GM19463 (cell line): ENCODE results near the gene VMP1.
"Not testable (repeated sequence)": the region's sequence is repeated elsewhere in the genome, so short reads cannot be mapped to it uniquely, and the experiment has no call there.

ENCODE experiments used
- ATAC-seq: cut with Tn5 transposase; IDR thresholded peaks from one replicate; pipeline ENCODE4 v1.9.1; 2021; ENCODE audit warnings: mild to moderate bottlenecking, moderate library complexity; ENCODE audit not compliant: unreplicated experiment

VMP1 gene

DNA sequence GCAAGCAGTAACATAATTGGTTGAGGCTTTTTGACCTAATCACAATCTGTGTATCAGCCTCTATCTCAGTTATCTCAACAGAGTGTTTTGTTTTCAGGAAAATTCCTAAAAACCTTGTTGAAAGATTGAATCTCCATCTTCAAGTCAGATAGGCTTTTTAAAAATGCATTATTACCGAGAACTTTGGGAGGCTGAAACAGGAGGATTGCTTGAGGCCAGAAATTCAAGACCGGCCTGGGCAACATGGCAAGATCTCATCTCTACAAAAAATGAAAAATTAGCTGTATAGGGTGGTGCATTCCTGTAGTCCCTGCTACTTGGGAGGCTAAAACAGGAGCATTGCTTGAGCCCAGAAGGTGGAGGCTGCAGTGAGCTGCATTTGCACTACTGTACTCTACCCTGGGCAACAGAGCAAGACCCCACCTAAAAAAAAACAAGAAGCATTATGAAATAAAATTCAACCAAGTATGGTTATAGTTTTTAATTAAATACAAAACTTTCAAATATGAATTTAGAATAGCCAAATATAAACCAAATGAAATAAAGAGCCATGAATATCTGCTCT lies 68.4 kb downstream of the VMP1 start:
- no peak for ATAC-seq

- no peak for ATAC-seq
Observed at GRCh38 chr17:59776577-59776976, 69.1 kb downstream of the VMP1 start.

DNA sequence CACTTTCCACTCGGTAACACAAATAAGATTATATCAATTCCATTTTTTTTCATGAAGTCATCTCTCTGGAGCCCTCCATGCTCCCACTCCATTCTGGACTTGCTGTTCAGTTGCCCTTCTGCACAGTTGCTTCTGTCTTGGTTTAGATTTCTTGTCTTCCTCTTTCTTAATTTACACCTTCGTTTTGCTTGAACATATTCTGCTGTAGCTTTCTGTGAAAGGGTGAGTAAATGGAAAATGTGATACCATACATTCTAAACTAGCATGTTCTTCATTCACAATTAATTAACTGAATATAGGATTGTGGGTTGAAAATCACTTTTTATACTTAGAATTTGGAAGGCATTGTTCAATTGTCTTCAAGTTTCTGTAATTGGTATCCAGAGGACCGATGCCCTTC lies 69.6 kb downstream of the VMP1 start:
- no peak for ATAC-seq

- no peak for ATAC-seq
Observed at GRCh38 chr17:59778996-59779395, 71.5 kb downstream of the VMP1 start.

DNA sequence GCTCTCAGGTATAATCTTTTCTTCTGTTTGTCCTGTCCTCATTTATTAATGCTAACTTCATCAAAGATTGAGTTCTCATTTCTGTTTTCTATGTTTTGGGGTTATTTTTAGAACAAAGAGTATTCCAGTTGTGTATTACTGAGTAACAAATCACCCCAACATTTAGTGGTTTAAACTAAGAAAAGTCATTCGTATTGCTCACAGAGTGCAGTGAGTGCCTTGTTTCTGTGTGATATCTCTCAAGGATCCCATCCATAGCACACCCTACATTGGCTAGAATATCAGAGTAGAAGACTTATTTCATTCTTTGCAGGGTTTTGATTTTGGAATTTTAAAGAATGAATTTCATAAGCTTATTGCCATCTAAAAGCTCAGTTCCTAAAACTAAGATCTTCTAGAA lies 72.1 kb downstream of the VMP1 start:
- ATAC-seq, result no peak

DNA sequence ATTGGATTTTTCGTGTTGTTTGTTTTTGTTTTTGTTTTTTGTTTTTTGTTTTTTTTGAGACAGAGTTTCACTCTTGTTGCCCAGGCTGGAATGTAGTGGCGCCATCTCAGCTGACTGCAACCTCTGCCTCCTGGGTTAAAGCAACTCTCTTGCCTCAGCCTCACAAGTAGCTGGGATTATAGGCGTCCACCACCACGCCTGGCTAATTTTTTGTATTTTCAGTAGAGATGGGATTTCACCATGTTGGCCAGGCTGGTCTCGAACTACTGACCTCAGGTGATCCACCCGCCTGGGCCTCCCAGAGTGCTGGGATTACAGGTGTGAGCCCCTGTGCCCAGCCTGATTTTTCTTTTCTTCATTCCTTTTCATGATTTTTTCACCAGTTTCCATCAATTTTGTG lies 73.1 kb downstream of the VMP1 start:
- not testable (repeated sequence) for ATAC-seq

DNA sequence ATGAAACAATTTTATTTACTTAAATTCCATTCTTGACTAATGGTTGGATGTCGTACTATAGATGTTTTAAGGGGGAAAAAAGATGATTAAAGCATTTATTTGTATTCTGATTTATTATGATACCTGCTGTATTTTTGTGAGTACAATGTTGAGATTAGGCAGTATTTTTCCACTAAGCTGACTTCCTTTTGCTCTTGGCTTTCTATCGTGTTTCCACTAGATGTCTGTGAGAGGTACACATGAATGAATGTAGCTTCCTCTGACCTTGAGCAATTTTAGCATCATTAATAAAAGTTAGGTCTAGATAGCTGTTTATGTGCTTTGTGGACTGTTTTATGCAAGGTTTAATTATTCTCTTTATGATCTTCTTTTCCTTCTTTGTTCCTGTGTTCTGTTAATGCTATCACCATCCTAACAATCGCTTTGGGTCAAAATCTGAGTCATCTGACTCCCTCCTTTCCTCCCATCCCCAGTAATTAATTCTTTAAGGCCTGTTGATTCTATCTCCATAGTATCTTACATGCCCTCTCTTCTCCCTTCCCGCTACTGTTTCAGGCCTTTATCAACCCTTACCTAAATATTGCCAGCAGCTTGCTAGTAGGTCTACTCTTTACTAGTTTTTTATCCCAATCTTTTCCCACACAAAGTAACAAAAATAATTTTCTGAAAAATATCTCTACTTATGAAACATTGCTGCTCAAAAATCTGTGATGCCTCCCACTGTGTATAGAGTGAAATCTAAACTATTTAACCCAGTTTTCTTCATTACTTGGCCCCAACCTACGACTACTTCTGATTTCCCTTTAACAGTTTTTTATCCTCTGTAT lies 76.0 kb downstream of the VMP1 start:
- no peak for ATAC-seq

DNA sequence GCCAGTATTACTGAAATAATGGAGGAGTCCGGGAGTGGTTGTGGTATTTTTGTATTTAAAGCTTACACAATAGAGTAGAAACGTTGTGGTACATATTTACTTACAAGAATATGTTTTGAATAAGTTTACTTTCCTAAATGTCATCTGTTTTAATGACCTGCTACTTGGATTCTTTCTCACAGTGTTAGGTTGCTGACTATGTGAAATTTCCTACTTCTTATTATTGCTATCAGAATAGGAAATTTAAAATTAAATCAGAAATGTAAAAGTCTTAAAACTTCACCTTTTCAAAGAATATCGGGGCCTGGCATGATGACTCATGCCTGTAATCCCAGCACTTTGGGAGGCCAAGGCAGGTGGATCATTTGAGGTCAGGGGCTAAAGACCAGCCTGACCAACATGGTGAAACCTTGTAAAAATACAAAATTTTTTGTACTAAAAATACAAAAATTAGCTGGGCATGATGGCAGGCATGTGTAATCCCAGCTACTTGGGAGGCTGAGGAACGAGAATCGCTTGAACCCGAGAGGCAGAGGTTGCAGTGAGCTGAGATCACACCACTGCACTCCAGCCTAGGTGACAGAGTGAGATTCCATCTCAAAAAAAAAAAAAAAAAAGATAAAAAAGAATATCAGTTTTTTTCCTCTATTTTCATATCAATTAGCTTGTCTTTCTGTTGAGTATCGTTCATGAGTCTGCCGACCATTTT lies 77.8 kb downstream of the VMP1 start:
- no peak for ATAC-seq

GRCh38 chr17:59786213-59786535 lies 78.7 kb downstream of the VMP1 start:
- ATAC-seq, result no peak

DNA sequence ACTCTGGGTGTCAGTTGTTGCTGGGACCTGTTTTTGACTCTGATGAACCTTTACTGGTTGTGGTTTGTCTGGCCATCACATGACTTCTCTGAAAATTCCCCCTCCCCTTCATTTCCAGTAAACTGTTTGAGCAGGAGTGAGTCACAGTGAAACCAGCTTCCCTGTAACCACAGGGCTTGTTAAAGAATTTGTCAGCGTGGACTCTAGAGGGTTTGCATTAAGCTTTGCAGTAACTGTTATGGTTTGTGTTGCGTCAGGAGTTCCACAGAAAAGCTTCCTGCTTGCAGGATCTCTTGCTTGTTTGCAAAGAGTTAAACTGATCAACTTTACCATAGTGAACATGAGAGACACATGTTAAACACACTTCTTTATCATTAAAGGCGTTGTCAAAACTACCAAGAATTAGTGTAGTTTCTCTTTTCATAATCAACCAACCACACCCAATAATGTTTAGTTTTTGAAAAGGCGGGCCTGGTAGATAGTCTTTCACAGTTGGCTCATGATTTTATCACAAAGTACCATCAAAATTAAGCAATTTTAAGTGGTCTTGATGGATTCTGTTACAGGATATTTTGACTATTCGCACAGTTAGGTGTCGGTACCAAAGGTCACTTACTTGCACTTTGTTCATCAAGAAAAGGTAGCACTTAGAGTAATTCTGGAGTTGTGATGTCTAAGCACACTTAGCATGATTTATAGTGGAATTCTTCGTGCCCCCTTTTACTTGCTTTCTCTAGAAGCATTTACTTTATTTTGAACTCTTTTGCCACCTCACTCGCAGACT lies 79.3 kb downstream of the VMP1 start:
- peak; percentile 86 for ATAC-seq

DNA sequence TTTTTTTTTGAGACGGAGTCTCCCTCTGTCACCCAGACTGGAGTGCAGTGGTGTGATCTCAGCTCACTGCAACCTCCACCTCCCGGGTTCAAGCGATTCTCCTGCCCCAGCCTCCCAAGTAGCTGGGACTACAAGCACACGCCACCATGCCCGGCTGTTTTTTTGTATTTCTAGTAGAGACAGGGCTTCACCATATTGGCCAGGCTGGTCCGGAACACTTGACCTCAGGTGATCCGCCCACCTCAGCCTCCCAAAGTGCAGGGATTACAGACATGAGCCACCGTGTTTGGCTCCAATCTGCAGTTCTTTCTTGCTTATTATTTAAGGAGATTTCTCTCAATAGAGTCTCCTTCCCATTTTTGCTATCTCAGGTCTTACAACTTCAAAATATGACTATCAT lies 82.4 kb downstream of the VMP1 start:
- not testable (repeated sequence) for ATAC-seq

- not testable (repeated sequence) for ATAC-seq
Observed at GRCh38 chr17:59790418-59790817, 83.0 kb downstream of the VMP1 start.

- ATAC-seq, result no peak
Observed at GRCh38 chr17:59790910-59791309, 83.5 kb downstream of the VMP1 start.

DNA sequence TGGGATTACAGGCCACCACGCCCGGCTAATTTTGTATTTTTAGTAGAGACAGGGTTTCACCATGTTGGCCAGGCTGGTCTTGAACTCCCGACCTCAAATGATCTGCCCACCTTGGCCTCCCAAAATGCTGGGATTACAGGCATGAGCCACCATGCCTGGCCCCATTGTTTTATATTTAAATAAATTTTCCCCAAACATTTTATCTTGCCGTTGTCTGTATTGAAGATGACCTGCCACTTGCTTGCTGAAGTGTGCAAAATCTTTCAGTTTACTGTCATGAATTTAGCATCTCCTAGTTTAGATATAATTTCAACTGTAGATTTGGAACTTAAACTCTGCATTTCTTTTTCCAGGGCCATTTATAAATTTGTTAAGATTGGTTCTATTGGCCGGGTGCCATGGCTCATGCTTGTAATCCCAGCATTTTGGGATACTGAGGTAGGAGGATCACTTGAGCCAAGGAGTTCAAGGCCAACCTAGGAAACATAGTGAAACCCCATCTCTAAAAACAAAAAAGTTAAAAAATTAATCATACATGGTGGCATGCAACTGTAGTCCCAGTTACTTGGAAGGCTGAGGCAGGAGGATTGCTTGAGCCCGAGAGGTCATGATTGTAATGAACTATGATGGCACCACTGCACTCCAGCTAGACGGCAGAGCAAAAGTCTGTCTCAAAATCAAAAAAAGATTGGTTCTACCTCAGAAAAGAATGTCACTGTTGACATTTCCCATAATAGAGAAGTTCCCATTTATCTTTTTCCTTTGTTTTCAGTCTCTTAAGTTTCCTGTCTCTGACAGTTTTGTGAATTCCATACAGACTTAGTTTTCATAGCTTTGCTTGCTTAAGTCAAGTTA lies 84.4 kb downstream of the VMP1 start:
- no peak for ATAC-seq

DNA sequence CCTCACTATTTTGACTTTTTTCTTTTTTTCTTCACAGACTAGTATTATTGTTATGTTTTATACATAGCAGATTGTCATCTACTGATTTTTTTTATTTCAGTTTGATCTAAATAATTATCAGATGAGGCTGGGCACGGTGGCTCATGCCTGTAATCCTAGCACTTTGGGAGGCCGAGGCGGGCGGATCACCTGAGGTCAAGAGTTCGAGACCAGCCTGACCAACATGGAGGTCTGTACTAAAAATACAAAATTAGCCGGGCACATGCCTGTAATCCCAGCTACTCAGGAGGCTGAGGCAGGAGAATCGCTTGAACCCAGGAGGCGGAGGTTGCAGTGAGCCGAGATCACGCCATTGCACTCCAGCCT lies 85.0 kb downstream of the VMP1 start:
- ATAC-seq, result not testable (repeated sequence)

DNA sequence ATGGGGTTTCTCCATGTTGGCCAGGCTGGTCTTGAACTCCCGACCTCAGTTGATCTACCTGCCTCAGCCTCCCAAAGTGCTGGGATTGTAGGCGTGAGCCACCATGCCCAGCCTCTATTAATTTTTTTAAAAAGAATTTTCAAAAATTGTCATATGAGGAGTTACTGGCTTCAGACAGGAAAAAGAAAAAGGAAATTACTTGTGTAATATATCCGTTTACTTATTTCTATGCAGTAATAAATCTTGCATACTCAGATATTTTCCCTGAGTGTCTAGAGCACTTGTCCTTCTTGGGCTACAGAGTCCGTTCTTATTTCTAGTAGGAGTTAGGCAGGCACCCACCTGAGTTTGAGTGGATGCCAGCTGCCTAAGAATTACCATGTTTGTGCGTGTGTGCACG lies 85.8 kb downstream of the VMP1 start:
- no peak for ATAC-seq

DNA sequence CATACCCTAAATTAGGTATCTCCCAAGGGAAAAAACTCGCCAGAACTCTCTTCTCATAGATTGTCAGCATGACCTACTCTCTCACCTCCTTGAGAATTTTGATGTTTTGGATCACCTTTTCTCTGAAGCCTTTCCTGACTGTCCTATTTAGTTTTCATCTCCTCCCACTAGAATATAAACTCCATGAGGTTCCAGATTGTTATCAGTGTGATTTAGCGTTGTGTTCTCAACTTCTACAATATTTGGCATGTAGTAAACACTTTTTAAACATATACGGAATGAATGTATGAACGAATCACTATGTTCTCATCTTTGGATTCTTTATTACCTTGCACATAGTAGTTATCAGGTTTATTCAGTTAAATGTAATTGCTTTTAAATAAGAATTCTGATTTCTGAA lies 88.7 kb downstream of the VMP1 start:
- ATAC-seq, result no peak

DNA sequence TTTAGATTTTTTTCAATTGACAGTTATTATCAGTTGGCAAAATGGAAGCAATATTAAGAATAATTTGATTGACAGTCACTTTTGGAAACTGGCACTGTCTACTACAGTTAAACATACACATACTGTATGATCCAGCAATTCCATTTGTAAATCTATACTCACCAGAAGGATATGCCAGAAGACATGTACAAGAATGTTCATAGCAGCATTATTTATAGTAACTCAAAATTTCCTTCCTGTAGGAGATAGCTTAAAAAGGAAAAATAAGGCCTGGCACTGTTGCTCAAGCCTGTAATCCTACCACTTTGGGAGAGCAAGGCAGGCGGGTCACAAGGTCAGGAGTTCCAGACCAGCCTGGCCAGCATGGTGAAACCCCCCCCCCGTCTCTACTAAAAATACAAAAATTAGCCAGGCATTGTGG lies 89.3 kb downstream of the VMP1 start:
- no peak for ATAC-seq

GRCh38 chr17:59798111-59798510 lies 90.7 kb downstream of the VMP1 start:
- no peak for ATAC-seq

- ATAC-seq, result no peak
Observed at GRCh38 chr17:59800530-59800942, 93.1 kb downstream of the VMP1 start.

DNA sequence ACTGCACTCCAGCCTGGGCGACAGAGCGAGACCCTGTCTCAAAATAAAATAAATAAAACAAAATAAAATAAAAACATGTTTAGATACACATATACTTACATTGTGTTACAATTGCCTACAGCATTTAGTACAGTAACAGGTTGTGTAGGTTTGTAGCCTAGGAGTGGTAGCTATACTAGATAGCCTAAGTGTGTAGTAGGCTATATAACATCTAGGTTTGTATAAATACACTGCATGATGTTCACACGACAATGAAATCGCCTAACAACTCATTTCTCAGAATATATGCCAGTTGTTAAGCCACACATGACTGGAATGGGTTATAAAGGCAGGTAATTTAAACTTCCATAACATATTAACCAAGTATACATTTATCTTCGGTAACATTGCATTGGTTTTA lies 94.7 kb downstream of the VMP1 start:
- no peak for ATAC-seq
